Endothelial cell of umbilical vein (primary cell): Measurements from ENCODE around the gene TXNRD3. TPM values are rescaled to one million over a fixed set of nuclear protein-coding genes. Genes with fewer than 3 reads are reported as not detected.

Source experiments
- BruUV-seq: library from RNA; stranded (reverse); fragments of 400-500 nt; replicated peaks from 2 replicates; lab custom pipeline; 2021; lab: Mats Ljungman, UMichigan
- CTCF ChIA-PET: fragments of 300-600, 350-600 bp; sonication (Branson Sonifier 250); formaldehyde crosslinking; loops from one replicate; lab custom pipeline; 2021; ENCODE audit warnings: antibody characterized with exemption, inconsistent platforms; lab: Charles Lee
- POLR2A ChIA-PET: fragments of 300-600, 350-600 bp; sonication (Branson Sonifier 250); formaldehyde crosslinking; loops from one replicate; lab custom pipeline; 2021; ENCODE audit warnings: antibody characterized with exemption, inconsistent platforms; lab: Charles Lee
- DNase-seq: peaks from one replicate; pipeline ENCODE4 v3.0.0-alpha.2; 2011; ENCODE audit warnings: low read depth, low spot score
- FAIRE-seq: peaks from 2 replicates; lab custom pipeline; 2011; peaks lifted over from hg19 to GRCh38; lab: Jason Lieb, UNC
- H2AFZ ChIP-seq: 2 replicates; pipeline ENCODE4 v1.6.0; 2012; ENCODE audit warnings: low read depth, low read length, control low read depth, inconsistent platforms
- H3K27ac ChIP-seq: 2 replicates; pipeline ENCODE4 v1.5.1; 2011; ENCODE audit warnings: low read depth, mild to moderate bottlenecking, control low read depth, low read length, moderate library complexity; ENCODE audit not compliant: insufficient read depth
- H3K27me3 ChIP-seq, 2 experiments: 2 replicates each; pipeline versions ENCODE4 v1.6.0 to v1.6.1; 2011; ENCODE audit warnings: low read length in 2 of 2, mixed read lengths in 1 of 2; ENCODE audit not compliant: control insufficient read depth in 2 of 2, insufficient read depth in 2 of 2
- H3K36me3 ChIP-seq, 2 experiments: 2 replicates in 1 of 2; 3 replicates in 1 of 2; pipeline ENCODE4 v1.5.1; 2011; ENCODE audit warnings: low read length in 2 of 2, mild to moderate bottlenecking in 1 of 2, moderate library complexity in 1 of 2; ENCODE audit not compliant: control insufficient read depth in 2 of 2, insufficient read depth in 2 of 2; ENCODE audit errors: extremely low read depth in 1 of 2
- H3K4me1 ChIP-seq: 3 replicates; pipeline ENCODE4 v1.5.1; 2011; ENCODE audit warnings: mild to moderate bottlenecking, low read length; ENCODE audit not compliant: control insufficient read depth, insufficient read depth; ENCODE audit errors: extremely low read depth
- H3K4me2 ChIP-seq: 2 replicates; pipeline ENCODE4 v1.6.1; 2011; ENCODE audit warnings: low read length, control low read depth, mixed read lengths; ENCODE audit not compliant: insufficient read depth
- H3K4me3 ChIP-seq, 3 experiments: fragments of 200-600 bp in 1 of 3; sonication (generic), shearing (Covaris generic) in 1 of 3; replicated peaks in 1 of 3; 2 replicates each; pipeline ENCODE4 v1.5.1; 2011 to 2016; ENCODE audit warnings: control low read depth in 3 of 3, low read length in 3 of 3, mild to moderate bottlenecking in 2 of 3, inconsistent platforms in 1 of 3, low read depth in 1 of 3, moderate library complexity in 1 of 3; ENCODE audit not compliant: insufficient read depth in 1 of 3
- H3K79me2 ChIP-seq: 2 replicates; pipeline ENCODE4 v1.6.0; 2012; ENCODE audit warnings: low read length, inconsistent platforms; ENCODE audit not compliant: control insufficient read depth, insufficient read depth
- H3K9ac ChIP-seq: replicated peaks from 2 replicates; pipeline ENCODE3; 2011; ENCODE audit warnings: low read length, control low read depth; ENCODE audit not compliant: insufficient read depth; ENCODE audit errors: extremely low read depth
- H3K9me1 ChIP-seq: replicated peaks from 3 replicates; pipeline ENCODE4 v1.6.0; 2011; ENCODE audit warnings: mild to moderate bottlenecking, low read length; ENCODE audit not compliant: control insufficient read depth, insufficient read depth; ENCODE audit errors: extremely low read depth
- H3K9me3 ChIP-seq: replicated peaks from 2 replicates; pipeline ENCODE4 v1.5.1; 2012; ENCODE audit warnings: low read length, inconsistent platforms; ENCODE audit not compliant: control insufficient read depth, insufficient read depth
- H4K20me1 ChIP-seq: replicated peaks from 2 replicates; pipeline ENCODE3; 2011; ENCODE audit warnings: mild to moderate bottlenecking, low read length; ENCODE audit not compliant: control insufficient read depth, insufficient read depth; ENCODE audit errors: extremely low read depth
- CTCF ChIP-seq, 2 donors: IDR thresholded peaks; 1 replicate in 1 of 2; 2 replicates in 1 of 2; pipeline ENCODE4 v1.5.1; 2011; ENCODE audit warnings: low read length in 2 of 2, mild to moderate bottlenecking in 2 of 2, moderate library complexity in 2 of 2, control low read depth in 1 of 2, inconsistent platforms in 1 of 2, low read depth in 1 of 2; ENCODE audit not compliant: insufficient read depth in 1 of 2; ENCODE audit errors: extremely low read depth in 1 of 2
- EZH2 ChIP-seq: IDR thresholded peaks from 2 replicates; pipeline ENCODE4 v1.6.1; 2012; ENCODE audit warnings: borderline replicate concordance, low read depth, mild to moderate bottlenecking, moderate library complexity, low read length, inconsistent platforms; ENCODE audit not compliant: severe bottlenecking
- FOS ChIP-seq: IDR thresholded peaks from 2 replicates; pipeline ENCODE4 v1.6.1; 2011; ENCODE audit warnings: mild to moderate bottlenecking, low read length, moderate library complexity, borderline replicate concordance; ENCODE audit not compliant: insufficient read depth
- GATA2 ChIP-seq: IDR thresholded peaks from 2 replicates; pipeline ENCODE4 v1.7.0; 2011; ENCODE audit warnings: low read depth, mild to moderate bottlenecking, moderate library complexity, mixed read lengths, low read length; ENCODE audit not compliant: insufficient read length, insufficient read depth
- JUN ChIP-seq: IDR thresholded peaks from 2 replicates; pipeline ENCODE4 v1.6.1; 2011; ENCODE audit warnings: borderline replicate concordance, low read depth; ENCODE audit not compliant: insufficient read length, insufficient read depth
- MAX ChIP-seq: IDR thresholded peaks from 2 replicates; pipeline ENCODE4 v1.6.1; 2011; ENCODE audit not compliant: insufficient read depth, insufficient read length
- MYC ChIP-seq: IDR thresholded peaks from one replicate; pipeline ENCODE4 v1.6.1; 2011; ENCODE audit warnings: mild to moderate bottlenecking, low read depth, low read length
- dilution Hi-C: fragments of 300-500 bp; cut with MboI; formaldehyde crosslinking; loops from one replicate; pipeline ENCODE4 v1.15.0; 2019; ENCODE audit warnings: low sequenced_read_pairs; ENCODE audit not compliant: extremely low pct_ligation_motif_present
- intact Hi-C: fragments of 100-400 bp; cut with micrococcal nuclease; formaldehyde crosslinking; loops from one replicate; pipeline ENCODE4 v1.10.0; 2022
- polyA plus RNA-seq, 4 experiments: library from polyadenylated mRNA; depleted of rRNA in 3 of 4; stranded (reverse) in 3 of 4; unstranded in 1 of 4; fragments of >200 nt; gene quantifications; 2 replicates each; pipeline versions ENCODE4 v1.2.1 to v1.2.3, GENCODE V29; 2011 to 2012; ENCODE audit warnings: missing spikeins in 1 of 4
- total RNA-seq: library from RNA; stranded (reverse); gene quantifications from 2 replicates; pipeline ENCODE4 v1.2.3, GENCODE V29; 2021

Gene TXNRD3
- total and polyA plus RNA-seq, 2 donors (not counting 3 experiments of a cell fraction or from before 2014, with no cell fraction given): 2.6 to 7.1 TPM

- DNase-seq (no peak), FAIRE-seq (no peak)
- Histone ChIP-seq H3K4me2 (no peak overlapping the region), H3K27me3 (peaks cover 8 to 12% of the 10 kb centered on the region in 2 experiments), H3K27ac (no peak overlapping the region), H3K79me2 (no peaks in the 10 kb centered on the region), H3K9me3 (no peaks in the 10 kb centered on the region), H4K20me1 (no peaks in the 10 kb centered on the region), H3K9ac (no peak overlapping the region), H3K4me1 (no peaks in the 10 kb centered on the region), H2AFZ (no peak overlapping the region), H3K4me3 (no peak overlapping the region), H3K36me3 (no peaks in the 10 kb centered on the region), H3K9me1 (no peaks in the 10 kb centered on the region)
- intact Hi-C loops: no loop called here
- no TSS peak for BruUV-seq
- POLR2A ChIA-PET: no interaction called here
- TF ChIP-seq JUN: no peak
- no peak for TF ChIP-seq FOS
- TF ChIP-seq GATA2: no peak
- no peak for TF ChIP-seq MYC
- TF ChIP-seq MAX: no peak
- dilution Hi-C loops: no loop called here
- CTCF ChIA-PET: no interaction called here
Observed at GRCh38 chr3:126580746-126581145, 74.2 kb downstream of the TXNRD3 start.

- DNase-seq: no peak
- TF ChIP-seq EZH2: no peak
- no peak for TF ChIP-seq FOS
- TF ChIP-seq CTCF (IDR thresholded peaks at IDR 0.05; ENCODE audit: extremely low read depth in 1 of 2, insufficient read depth in 1 of 2, low read depth in 1 of 2, low read length in 2 of 2): no peak
- Histone ChIP-seq H3K36me3 (no peaks in the 10 kb centered on the region), H3K9me1 (no peaks in the 10 kb centered on the region), H3K9me3 (no peaks in the 10 kb centered on the region), H4K20me1 (no peaks in the 10 kb centered on the region), H3K27me3 (peaks cover 7 to 12% of the 10 kb centered on the region in 2 experiments), H3K27ac (no peak overlapping the region), H3K4me3 (no peak overlapping the region), H2AFZ (no peak overlapping the region), H3K4me1 (no peaks in the 10 kb centered on the region), H3K79me2 (no peaks in the 10 kb centered on the region), H3K4me2 (no peak overlapping the region), H3K9ac (no peak overlapping the region)
- no TSS peak for BruUV-seq
- CTCF ChIA-PET: no interaction called here
- no peak for FAIRE-seq
- POLR2A ChIA-PET: no interaction called here
- intact Hi-C loops (no loop called here), dilution Hi-C loops (no loop called here)
Observed at GRCh38 chr3:126578702-126579101, 76.2 kb downstream of the TXNRD3 start.
